ENCODE measurements around the gene RPLP2. TPM values are rescaled to one million over a fixed set of nuclear protein-coding genes. Genes with fewer than 3 reads are reported as not detected.

RPLP2 gene
- total and polyA plus RNA-seq, 2 experiments from 2014 or later = 401 to 468 TPM

GRCh38 chr11:836274-836673 is 26.5 kb downstream of the RPLP2 start:
- Histone ChIP-seq H3K79me2 (peaks cover 46% of the 10 kb centered on the region), H3K9me2 (replicated peaks; ENCODE audit: insufficient read depth) (no peaks in the 10 kb centered on the region), H3K4me1 (ENCODE audit: insufficient read depth) (peaks cover 31% of the 10 kb centered on the region), H3K27ac (no peak overlapping the region), H3K4me3 (no peak overlapping the region), H3K36me3 (replicated peaks; ENCODE audit: insufficient read depth, low read depth) (no peaks in the 10 kb centered on the region), H4K20me1 (ENCODE audit: insufficient read depth, poor library complexity, severe bottlenecking) (peaks cover 26% of the 10 kb centered on the region), H3K27me3 (no peaks in the 10 kb centered on the region), H3K9me3 (ENCODE audit: low read depth) (no peaks in the 10 kb centered on the region), H2AFZ (no peak overlapping the region), H3K4me2 (no peak overlapping the region)
- WGBS (ENCODE audit: low lambda C conversion rate, missing lambda C conversion rate) = 98% methylated on average over 14 of the region's 14 CpGs
- no peak for DNase-seq (ENCODE audit: low spot score)
- no peak for TF ChIP-seq EZH2phosphoT487 (IDR thresholded peaks at IDR 0.05; ENCODE audit: low read depth, severe bottlenecking, unreplicated experiment)
- no peak for TF ChIP-seq EZH2 (IDR thresholded peaks at IDR 0.05; ENCODE audit: borderline replicate concordance)

DNA sequence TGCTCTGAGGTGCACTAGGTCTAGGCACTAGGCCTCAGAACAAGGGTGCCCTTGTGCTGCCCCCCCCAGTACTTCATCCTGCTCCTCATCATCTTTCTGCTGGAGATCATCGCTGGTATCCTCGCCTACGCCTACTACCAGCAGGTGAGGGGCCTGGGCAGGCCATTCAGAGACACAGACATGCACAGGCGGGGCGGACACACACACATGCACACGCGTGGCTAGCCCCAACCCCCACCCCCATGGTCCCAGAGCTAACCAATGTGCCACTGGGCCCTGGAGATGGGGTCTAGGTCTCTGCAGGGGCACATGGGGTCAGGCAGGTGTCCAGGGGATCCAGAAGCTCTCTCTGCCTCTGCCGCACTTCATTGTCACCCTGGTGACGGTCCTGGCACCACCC is 26.9 kb downstream of the RPLP2 start:
- Histone ChIP-seq H3K36me3 (replicated peaks; ENCODE audit: insufficient read depth, low read depth) (no peaks in the 10 kb centered on the region), H3K4me2 (no peak overlapping the region), H3K79me2 (peaks cover 51% of the 10 kb centered on the region), H3K27me3 (no peaks in the 10 kb centered on the region), H3K9me3 (ENCODE audit: low read depth) (no peaks in the 10 kb centered on the region), H4K20me1 (ENCODE audit: insufficient read depth, poor library complexity, severe bottlenecking) (peaks cover 28% of the 10 kb centered on the region), H3K9me2 (replicated peaks; ENCODE audit: insufficient read depth) (no peaks in the 10 kb centered on the region), H3K4me1 (ENCODE audit: insufficient read depth) (peaks cover 32% of the 10 kb centered on the region), H2AFZ (no peak overlapping the region), H3K4me3 (no peak overlapping the region), H3K27ac (no peak overlapping the region)
- 88% methylated on average over 9 of the region's 9 CpGs for WGBS (ENCODE audit: low lambda C conversion rate, missing lambda C conversion rate)
- no peak for DNase-seq (ENCODE audit: low spot score)
- TF ChIP-seq, protein P1, sequence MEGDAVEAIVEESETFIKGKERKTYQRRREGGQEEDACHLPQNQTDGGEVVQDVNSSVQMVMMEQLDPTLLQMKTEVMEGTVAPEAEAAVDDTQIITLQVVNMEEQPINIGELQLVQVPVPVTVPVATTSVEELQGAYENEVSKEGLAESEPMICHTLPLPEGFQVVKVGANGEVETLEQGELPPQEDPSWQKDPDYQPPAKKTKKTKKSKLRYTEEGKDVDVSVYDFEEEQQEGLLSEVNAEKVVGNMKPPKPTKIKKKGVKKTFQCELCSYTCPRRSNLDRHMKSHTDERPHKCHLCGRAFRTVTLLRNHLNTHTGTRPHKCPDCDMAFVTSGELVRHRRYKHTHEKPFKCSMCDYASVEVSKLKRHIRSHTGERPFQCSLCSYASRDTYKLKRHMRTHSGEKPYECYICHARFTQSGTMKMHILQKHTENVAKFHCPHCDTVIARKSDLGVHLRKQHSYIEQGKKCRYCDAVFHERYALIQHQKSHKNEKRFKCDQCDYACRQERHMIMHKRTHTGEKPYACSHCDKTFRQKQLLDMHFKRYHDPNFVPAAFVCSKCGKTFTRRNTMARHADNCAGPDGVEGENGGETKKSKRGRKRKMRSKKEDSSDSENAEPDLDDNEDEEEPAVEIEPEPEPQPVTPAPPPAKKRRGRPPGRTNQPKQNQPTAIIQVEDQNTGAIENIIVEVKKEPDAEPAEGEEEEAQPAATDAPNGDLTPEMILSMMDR (IDR thresholded peaks at IDR 0.05; ENCODE audit: poor library complexity) = no peak
- no peak for TF ChIP-seq EZH2phosphoT487 (IDR thresholded peaks at IDR 0.05; ENCODE audit: low read depth, severe bottlenecking, unreplicated experiment)
- TF ChIP-seq EZH2 (IDR thresholded peaks at IDR 0.05; ENCODE audit: borderline replicate concordance) = no peak

GRCh38 chr11:837189-837989 is 27.6 kb downstream of the RPLP2 start:
- Histone ChIP-seq H3K4me1 (ENCODE audit: insufficient read depth) (peaks cover 25% of the 10 kb centered on the region), H3K4me3 (no peak overlapping the region)

GRCh38 chr11:837990-838307 is 28.2 kb downstream of the RPLP2 start:
- 91% methylated on average over 8 of the region's 8 CpGs for WGBS (ENCODE audit: low lambda C conversion rate, missing lambda C conversion rate)
- Histone ChIP-seq H3K79me2 (peaks cover 56% of the 10 kb centered on the region), H2AFZ (no peak overlapping the region), H3K9me2 (replicated peaks; ENCODE audit: insufficient read depth) (no peaks in the 10 kb centered on the region), H3K27me3 (no peaks in the 10 kb centered on the region), H3K27ac (no peak overlapping the region), H3K9me3 (ENCODE audit: low read depth) (no peaks in the 10 kb centered on the region), H3K4me2 (no peak overlapping the region), H3K4me1 (ENCODE audit: insufficient read depth) (peaks cover 23% of the 10 kb centered on the region), H4K20me1 (ENCODE audit: insufficient read depth, poor library complexity, severe bottlenecking) (peaks cover 34% of the 10 kb centered on the region), H3K36me3 (replicated peaks; ENCODE audit: insufficient read depth, low read depth) (no peaks in the 10 kb centered on the region), H3K4me3 (no peak overlapping the region)
- no peak for DNase-seq (ENCODE audit: low spot score)
- TF ChIP-seq, protein P1 (IDR thresholded peaks at IDR 0.05; ENCODE audit: poor library complexity) = no peak
- TF ChIP-seq EZH2phosphoT487 (IDR thresholded peaks at IDR 0.05; ENCODE audit: low read depth, severe bottlenecking, unreplicated experiment) (no peak), EZH2 (IDR thresholded peaks at IDR 0.05; ENCODE audit: borderline replicate concordance) (no peak)

More at GRCh38 chr11:837189-837989, 27.6 kb downstream of the RPLP2 start:
- Histone ChIP-seq H3K9me2 (replicated peaks; ENCODE audit: insufficient read depth) (no peaks in the 10 kb centered on the region), H3K27me3 (no peaks in the 10 kb centered on the region), H3K79me2 (peaks cover 56% of the 10 kb centered on the region), H3K9me3 (ENCODE audit: low read depth) (no peaks in the 10 kb centered on the region), H4K20me1 (ENCODE audit: insufficient read depth, poor library complexity, severe bottlenecking) (peaks cover 34% of the 10 kb centered on the region), H2AFZ (no peak overlapping the region), H3K36me3 (replicated peaks; ENCODE audit: insufficient read depth, low read depth) (no peaks in the 10 kb centered on the region), H3K4me2 (no peak overlapping the region), H3K27ac (no peak overlapping the region)
- no peak for DNase-seq (ENCODE audit: low spot score)
- 93% methylated on average over 22 of the region's 22 CpGs for WGBS (ENCODE audit: low lambda C conversion rate, missing lambda C conversion rate)
- TF ChIP-seq, protein P1 (IDR thresholded peaks at IDR 0.05; ENCODE audit: poor library complexity) = no peak
- TF ChIP-seq EZH2 (IDR thresholded peaks at IDR 0.05; ENCODE audit: borderline replicate concordance) (no peak), EZH2phosphoT487 (IDR thresholded peaks at IDR 0.05; ENCODE audit: low read depth, severe bottlenecking, unreplicated experiment) (no peak)
